Skeletal muscle satellite cell (primary cell): Measurements from ENCODE around the gene IFNL4.
"Not testable (repeated sequence)": the region's sequence is repeated elsewhere in the genome, so short reads cannot be mapped to it uniquely, and the experiment has no call there.

Source experiments
- H3K27me3 ChIP-seq: 2 replicates; pipeline ENCODE4 v1.7.0; 2013; ENCODE audit warnings: low read length; ENCODE audit not compliant: control insufficient read depth, insufficient read depth
- H3K36me3 ChIP-seq: 2 replicates; pipeline ENCODE4 v1.7.0; 2013; ENCODE audit warnings: mild to moderate bottlenecking, control low read depth, low read length; ENCODE audit not compliant: insufficient read depth
- H3K4me1 ChIP-seq: 2 replicates; pipeline ENCODE4 v1.7.0; 2013; ENCODE audit warnings: low read length; ENCODE audit not compliant: control insufficient read depth, insufficient read depth
- H3K4me2 ChIP-seq: 2 replicates; pipeline ENCODE4 v1.7.0; 2013; ENCODE audit warnings: mild to moderate bottlenecking, low read length
- H3K4me3 ChIP-seq: 2 replicates; pipeline ENCODE4 v1.7.0; 2013; ENCODE audit warnings: low read length
- H3K9ac ChIP-seq: 2 replicates; pipeline ENCODE4 v1.7.0; 2013; ENCODE audit warnings: mild to moderate bottlenecking, low read depth, low read length, moderate library complexity
- H3K9me3 ChIP-seq: replicated peaks from 2 replicates; pipeline ENCODE4 v1.7.0; 2013; ENCODE audit warnings: mild to moderate bottlenecking, control low read depth, low read length

IFNL4 gene

GRCh38 chr19:39240421-39240820 lies 8.2 kb downstream of the IFNL4 start:
- H3K27me3 ChIP-seq, result peaks cover 38% of the 10 kb centered on the region
- H3K9me3 ChIP-seq, result no peaks in the 10 kb centered on the region
- no peak overlapping the region for H3K9ac ChIP-seq
- H3K4me1 ChIP-seq, result no peaks in the 10 kb centered on the region
- H3K4me3 ChIP-seq, result no peak overlapping the region
- no peak overlapping the region for H3K4me2 ChIP-seq
- H3K36me3 ChIP-seq, result no peaks in the 10 kb centered on the region

DNA sequence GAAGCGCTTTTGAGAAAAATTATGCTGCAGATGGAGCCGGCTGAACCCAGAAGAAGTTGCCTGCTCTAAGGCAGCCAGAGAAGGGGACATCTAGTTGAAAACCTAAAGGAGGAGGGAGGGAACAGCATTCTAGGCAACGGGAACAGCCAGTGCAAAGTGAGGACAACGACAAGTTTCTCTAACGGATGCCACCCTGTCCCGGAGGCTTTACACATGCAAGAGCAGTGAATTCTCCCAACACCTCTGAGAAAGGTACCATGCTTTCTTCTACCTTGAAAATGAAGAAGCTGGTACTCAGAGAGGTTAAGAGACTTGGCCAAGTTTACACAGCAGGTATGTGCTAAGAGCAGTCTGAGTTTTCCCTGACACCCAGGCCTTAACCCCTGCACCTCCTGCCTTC lies 9.7 kb downstream of the IFNL4 start:
- Histone ChIP-seq H3K9me3 (no peaks in the 10 kb centered on the region), H3K9ac (no peak overlapping the region), H3K4me3 (no peak overlapping the region), H3K36me3 (no peaks in the 10 kb centered on the region), H3K4me1 (no peaks in the 10 kb centered on the region), H3K4me2 (no peak overlapping the region), H3K27me3 (peaks cover 42% of the 10 kb centered on the region)

DNA sequence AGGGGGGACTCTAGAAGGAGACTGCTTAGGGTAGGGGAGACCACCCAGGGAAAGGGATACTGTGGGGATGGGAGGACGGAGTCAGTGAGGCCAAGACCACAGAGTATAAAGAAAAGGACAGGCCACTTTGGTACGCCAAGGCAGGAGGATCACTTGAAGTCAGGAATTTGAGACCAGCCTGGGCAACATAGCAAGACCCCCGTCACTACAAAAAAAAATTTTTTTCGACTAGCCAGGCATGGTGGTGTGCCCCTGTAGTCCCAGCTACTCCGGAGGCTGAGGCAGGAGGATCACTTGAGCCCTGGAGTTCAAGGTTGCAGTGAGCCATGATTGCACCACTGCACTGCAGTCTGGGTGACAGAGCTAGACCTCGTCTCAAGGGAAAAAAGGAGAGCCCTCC lies 10.4 kb downstream of the IFNL4 start:
- no peak overlapping the region for H3K4me2 ChIP-seq
- no peak overlapping the region for H3K9ac ChIP-seq
- H3K4me3 ChIP-seq, result no peak overlapping the region

GRCh38 chr19:39237200-39238184 lies 11.2 kb downstream of the IFNL4 start:
- no peak overlapping the region for H3K9ac ChIP-seq
- no peaks in the 10 kb centered on the region for H3K36me3 ChIP-seq
- H3K4me3 ChIP-seq, result no peak overlapping the region
- peaks cover 39% of the 10 kb centered on the region for H3K27me3 ChIP-seq
- no peak overlapping the region for H3K4me2 ChIP-seq
- H3K4me1 ChIP-seq, result no peaks in the 10 kb centered on the region
- H3K9me3 ChIP-seq, result no peaks in the 10 kb centered on the region

More for the DNA sequence above, 10.4 kb downstream of the IFNL4 start:
- H3K4me1 ChIP-seq, result no peaks in the 10 kb centered on the region
- peaks cover 39% of the 10 kb centered on the region for H3K27me3 ChIP-seq
- no peaks in the 10 kb centered on the region for H3K36me3 ChIP-seq
- no peaks in the 10 kb centered on the region for H3K9me3 ChIP-seq

- no peaks in the 10 kb centered on the region for H3K4me1 ChIP-seq
- no peak overlapping the region for H3K9ac ChIP-seq
- H3K36me3 ChIP-seq, result no peaks in the 10 kb centered on the region
- H3K4me3 ChIP-seq, result no peak overlapping the region
- H3K9me3 ChIP-seq, result no peaks in the 10 kb centered on the region
- no peak overlapping the region for H3K4me2 ChIP-seq
- peaks cover 39% of the 10 kb centered on the region for H3K27me3 ChIP-seq
These were observed 12.1 kb downstream of the IFNL4 start for GRCh38 chr19:39236527-39236926.

DNA sequence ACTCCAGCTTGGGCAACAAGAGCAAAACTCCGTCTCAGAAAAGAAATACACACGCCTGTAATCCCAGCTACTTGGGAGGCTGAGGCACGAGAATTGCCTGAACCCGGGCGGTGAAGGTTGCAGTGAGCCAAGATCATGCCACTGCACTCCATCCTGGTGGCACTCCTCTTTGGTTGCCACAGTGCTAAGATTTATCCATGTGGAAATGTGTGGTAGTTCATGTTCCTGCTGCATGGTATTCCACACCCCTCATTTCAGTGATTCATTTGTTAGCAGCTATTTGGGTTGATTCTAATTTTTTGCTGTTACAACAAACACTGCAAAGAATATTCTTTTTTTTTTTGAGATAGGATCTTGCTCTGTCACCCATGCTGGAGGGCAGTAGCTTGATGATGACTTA lies 15.9 kb downstream of the IFNL4 start:
- Histone ChIP-seq H3K9ac (no peak overlapping the region), H3K4me3 (no peak overlapping the region), H3K27me3 (peaks cover 23% of the 10 kb centered on the region), H3K36me3 (no peaks in the 10 kb centered on the region), H3K4me2 (no peak overlapping the region), H3K4me1 (no peaks in the 10 kb centered on the region), H3K9me3 (no peaks in the 10 kb centered on the region)

DNA sequence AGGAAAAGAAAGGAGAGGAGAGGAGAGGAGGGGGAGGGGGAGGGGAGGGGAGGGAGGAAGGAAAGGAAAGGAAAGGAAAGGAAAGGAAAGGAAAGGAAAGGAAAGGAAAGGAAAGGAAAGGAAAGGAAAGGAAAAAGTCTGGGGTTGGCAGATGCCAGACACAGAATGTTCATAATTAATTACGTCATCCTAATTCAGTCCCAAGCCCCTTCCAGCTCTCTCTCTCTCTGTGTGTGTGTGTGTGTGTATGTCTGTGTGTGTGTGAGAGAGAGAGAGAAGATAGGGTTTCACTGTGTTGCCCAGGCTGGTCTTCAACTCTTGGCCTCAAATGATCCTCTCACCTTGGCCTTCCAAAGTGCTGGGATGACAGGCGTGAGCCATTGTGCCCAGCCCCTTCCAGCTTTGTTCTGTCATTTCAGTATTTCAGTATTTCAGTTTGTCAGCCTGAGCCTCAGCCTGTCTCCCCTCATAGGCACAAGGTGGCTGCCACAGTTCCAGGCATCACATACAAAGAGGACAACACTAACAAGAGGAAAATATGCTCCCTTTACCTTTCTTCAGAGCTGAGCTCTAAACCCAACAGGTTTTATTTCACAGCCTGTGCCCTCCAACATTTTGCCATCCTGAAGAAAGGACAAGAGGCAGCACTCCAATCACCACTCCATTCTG lies 18.4 kb downstream of the IFNL4 start:
- Histone ChIP-seq H3K4me1 (no peaks in the 10 kb centered on the region), H3K36me3 (no peaks in the 10 kb centered on the region)

GRCh38 chr19:39224910-39225309 lies 23.7 kb downstream of the IFNL4 start:
- H3K4me1 ChIP-seq, result no peaks in the 10 kb centered on the region
- no peaks in the 10 kb centered on the region for H3K9me3 ChIP-seq
- no peak overlapping the region for H3K4me3 ChIP-seq
- no peaks in the 10 kb centered on the region for H3K36me3 ChIP-seq
- no peak overlapping the region for H3K9ac ChIP-seq
- peaks cover 10% of the 10 kb centered on the region for H3K27me3 ChIP-seq
- H3K4me2 ChIP-seq, result no peak overlapping the region

More for the DNA sequence above, 18.4 kb downstream of the IFNL4 start:
- Histone ChIP-seq H3K4me2 (no peak overlapping the region), H3K4me3 (no peak overlapping the region), H3K9me3 (no peaks in the 10 kb centered on the region), H3K9ac (no peak overlapping the region), H3K27me3 (peaks cover 13% of the 10 kb centered on the region)

DNA sequence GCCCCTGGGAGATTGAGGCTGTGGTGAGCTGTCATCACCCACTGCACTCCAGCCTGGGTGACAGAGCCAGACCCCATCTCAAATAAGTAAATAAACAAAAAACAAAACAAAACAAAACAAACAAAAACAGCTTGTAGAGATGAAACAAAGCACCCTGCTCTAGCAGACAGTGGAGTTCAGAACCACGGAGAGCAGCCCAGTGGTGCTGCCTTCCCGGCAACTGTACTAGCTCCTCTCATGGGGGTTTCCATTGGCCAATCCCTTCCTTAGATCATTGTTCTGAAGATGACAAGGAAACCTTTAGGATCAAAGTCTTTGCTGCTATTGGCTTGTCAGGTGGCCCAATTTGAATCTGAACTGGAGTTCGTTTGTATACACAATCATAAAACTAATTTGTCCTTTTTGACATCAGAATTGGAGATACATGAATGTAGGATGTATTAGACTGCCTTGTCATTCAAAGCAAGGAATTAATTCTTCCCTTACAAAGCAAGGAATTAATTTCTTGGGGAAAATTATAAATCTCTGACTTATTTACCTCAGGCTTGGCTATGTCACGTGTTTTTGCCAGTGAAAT lies 24.9 kb downstream of the IFNL4 start:
- H3K9me3 ChIP-seq, result no peaks in the 10 kb centered on the region
- H3K36me3 ChIP-seq, result no peaks in the 10 kb centered on the region
- no peak overlapping the region for H3K9ac ChIP-seq
- no peaks in the 10 kb centered on the region for H3K4me1 ChIP-seq
- peaks cover 10% of the 10 kb centered on the region for H3K27me3 ChIP-seq
- no peak overlapping the region for H3K4me2 ChIP-seq
- H3K4me3 ChIP-seq, result no peak overlapping the region

DNA sequence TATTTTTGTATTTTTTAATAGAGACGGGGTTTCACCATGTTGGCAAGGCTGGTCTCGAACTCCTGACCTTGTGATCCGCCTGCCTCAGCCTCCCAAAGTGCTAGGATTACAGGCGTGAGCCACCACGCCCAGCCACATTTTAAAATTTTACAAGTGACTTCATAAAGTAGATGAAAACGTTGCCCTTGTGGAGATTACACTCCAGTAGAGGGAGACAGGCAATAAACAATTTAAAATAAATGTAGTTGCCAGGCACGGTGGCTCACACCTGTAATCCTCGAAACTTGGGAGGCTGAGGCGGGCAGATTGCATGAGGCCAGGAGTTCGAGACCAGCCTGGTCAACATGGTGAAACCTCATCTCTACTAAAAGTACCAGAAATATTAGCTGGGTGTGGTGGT lies 29.5 kb downstream of the IFNL4 start:
- H3K27me3 ChIP-seq, result peaks cover 16% of the 10 kb centered on the region
- H3K36me3 ChIP-seq, H3K4me3 ChIP-seq, H3K4me2 ChIP-seq, H3K9ac ChIP-seq, H3K9me3 ChIP-seq, H3K4me1 ChIP-seq: not testable (repeated sequence)

DNA sequence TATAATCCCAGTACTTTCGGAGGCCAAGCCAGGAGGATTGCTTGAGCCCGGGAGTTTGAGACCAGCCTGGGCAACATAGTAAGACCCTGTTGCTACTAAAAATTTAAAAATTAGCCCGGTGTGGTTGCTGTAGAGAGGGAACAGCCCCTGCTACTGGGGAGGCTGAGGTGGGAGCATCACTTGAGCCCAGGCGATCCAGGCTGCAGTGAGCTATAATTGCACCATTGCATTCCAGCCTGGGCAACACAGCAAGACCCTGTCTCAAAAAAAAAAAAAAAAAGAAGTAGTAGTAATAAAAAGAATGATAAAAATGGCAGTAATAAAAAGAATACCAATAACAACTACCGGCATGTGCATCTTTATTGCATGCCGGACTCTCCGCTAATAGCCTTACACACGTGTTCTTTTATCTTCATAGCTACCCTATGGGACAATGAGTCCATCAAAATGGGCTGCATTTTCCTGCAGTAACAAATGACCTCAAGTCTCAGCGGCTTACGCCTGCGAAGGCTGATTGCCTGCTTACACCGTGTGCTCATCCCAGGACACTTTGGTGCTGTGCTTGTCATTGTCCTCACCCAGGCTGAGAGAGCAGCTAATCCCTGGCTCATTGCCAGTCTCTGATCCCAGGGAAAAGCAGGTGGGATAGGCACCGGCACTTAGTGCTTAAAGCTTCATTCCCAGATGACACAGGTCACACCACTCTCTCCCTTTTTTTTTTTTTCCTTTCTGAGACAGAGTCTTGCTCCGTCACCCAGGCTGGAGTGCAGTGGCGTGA lies 30.2 kb downstream of the IFNL4 start:
- H3K4me3 ChIP-seq, result no peak overlapping the region

More for the DNA sequence above, 30.2 kb downstream of the IFNL4 start:
- H3K36me3 ChIP-seq, result no peaks in the 10 kb centered on the region
- H3K4me2 ChIP-seq, result no peak overlapping the region
- peaks cover 16% of the 10 kb centered on the region for H3K27me3 ChIP-seq
- no peak overlapping the region for H3K9ac ChIP-seq
- no peaks in the 10 kb centered on the region for H3K9me3 ChIP-seq
- no peaks in the 10 kb centered on the region for H3K4me1 ChIP-seq
